Measurements from ENCODE around the gene SH3RF3. TPM values are rescaled to one million over a fixed set of nuclear protein-coding genes. Genes with fewer than 3 reads are reported as not detected.

Gene SH3RF3
- total RNA-seq, 1 donor from 2014 or later: 7.4 TPM

DNA sequence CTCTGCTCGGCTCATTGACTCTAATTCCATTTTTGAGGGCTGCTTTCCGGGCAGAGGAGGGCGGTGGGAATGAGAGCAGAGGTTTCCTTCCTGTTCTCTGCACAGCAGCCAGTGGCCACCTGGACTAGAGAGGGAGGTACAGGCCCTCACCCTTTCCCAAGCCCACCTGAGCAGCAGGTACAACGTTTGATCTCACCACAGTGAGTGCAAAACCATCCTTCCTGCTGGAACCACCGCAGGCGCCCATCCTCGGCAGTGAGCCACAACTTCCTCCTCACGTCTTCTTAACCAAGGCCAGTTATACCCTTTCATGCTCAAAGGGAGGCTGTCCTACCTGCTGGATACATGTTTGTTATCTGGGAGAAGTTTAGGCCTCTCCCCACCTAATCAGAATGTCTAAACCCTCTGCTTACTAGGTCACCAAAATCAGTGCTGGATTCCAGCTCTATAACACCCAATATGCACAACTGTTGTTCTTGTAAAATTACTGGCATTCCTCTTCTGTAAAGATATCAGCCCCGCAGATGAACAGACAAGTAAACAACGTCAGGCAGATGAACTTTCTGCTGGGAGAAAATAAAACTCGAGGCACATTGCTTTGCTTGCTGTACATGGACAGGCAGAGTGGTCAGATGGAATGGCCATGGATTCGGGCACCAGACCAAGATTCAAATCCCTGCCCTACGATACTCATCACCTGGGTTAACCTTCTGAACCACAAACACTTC is 191.4 kb downstream of the SH3RF3 start:
- ATAC-seq (no peak), DNase-seq (no peak)
- Histone ChIP-seq H3K27ac (peak overlapping the region; percentile 11), H3K9me3 (no peaks in the 10 kb centered on the region), H3K4me1 (peaks cover 56% of the 10 kb centered on the region), H3K36me3 (no peaks in the 10 kb centered on the region), H3K27me3 (no peaks in the 10 kb centered on the region), H3K4me3 (no peak overlapping the region)
- intact Hi-C loops (cut with DNase I): no loop called here
- TF ChIP-seq, protein P1, sequence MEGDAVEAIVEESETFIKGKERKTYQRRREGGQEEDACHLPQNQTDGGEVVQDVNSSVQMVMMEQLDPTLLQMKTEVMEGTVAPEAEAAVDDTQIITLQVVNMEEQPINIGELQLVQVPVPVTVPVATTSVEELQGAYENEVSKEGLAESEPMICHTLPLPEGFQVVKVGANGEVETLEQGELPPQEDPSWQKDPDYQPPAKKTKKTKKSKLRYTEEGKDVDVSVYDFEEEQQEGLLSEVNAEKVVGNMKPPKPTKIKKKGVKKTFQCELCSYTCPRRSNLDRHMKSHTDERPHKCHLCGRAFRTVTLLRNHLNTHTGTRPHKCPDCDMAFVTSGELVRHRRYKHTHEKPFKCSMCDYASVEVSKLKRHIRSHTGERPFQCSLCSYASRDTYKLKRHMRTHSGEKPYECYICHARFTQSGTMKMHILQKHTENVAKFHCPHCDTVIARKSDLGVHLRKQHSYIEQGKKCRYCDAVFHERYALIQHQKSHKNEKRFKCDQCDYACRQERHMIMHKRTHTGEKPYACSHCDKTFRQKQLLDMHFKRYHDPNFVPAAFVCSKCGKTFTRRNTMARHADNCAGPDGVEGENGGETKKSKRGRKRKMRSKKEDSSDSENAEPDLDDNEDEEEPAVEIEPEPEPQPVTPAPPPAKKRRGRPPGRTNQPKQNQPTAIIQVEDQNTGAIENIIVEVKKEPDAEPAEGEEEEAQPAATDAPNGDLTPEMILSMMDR (IDR thresholded peaks at IDR 0.05): no peak

DNA sequence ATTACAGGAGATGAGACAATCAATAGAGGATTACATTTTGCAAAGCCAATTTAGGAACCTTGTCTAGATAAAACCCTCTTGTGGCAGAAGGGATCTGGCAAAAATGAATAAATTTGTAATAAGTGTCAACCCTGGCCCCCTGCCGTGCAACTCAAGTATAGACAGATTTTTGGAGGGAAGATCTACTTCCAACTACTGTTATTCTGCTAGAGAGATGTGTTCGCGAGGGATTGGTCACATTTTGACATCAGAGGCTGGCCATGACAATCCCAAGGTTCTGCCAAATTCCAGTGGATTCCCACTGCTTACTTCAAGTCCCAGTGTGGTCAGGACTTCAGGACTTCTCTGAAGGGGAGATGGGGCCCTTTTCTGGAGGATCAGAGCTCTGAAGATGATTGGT is 192.6 kb downstream of the SH3RF3 start:
- ATAC-seq (no peak), DNase-seq (no peak)
- no peaks in the 10 kb centered on the region for H3K27me3 ChIP-seq
- H3K27ac ChIP-seq: peak overlapping the region; percentile 86
- peaks cover 68% of the 10 kb centered on the region for H3K4me1 ChIP-seq
- intact Hi-C loops (cut with DNase I): no loop called here
- no peak overlapping the region for H3K4me3 ChIP-seq
- no peaks in the 10 kb centered on the region for H3K36me3 ChIP-seq
- TF ChIP-seq, protein P1 (IDR thresholded peaks at IDR 0.05): peak; percentile 15
- no peaks in the 10 kb centered on the region for H3K9me3 ChIP-seq

DNA sequence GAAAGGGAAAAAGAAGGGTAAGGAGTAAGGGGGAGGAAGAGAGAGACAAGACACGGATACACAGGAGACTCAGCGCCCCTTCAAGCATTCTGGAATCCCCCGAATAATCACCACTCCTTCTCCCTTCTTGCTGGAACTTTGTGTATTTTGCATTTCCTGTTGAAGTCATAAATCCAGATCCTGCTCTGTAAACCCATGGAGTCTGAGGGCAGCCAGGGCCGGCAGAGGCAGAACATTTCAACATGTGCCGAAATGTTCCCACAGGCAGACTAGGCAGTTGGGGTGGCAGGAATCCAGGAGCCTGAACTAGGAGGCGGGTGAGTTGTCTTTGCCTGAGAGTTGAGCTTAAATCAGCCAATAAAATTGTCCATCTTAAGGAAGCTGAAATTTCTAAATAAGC is 193.1 kb downstream of the SH3RF3 start:
- no peak overlapping the region for H3K4me3 ChIP-seq

DNA sequence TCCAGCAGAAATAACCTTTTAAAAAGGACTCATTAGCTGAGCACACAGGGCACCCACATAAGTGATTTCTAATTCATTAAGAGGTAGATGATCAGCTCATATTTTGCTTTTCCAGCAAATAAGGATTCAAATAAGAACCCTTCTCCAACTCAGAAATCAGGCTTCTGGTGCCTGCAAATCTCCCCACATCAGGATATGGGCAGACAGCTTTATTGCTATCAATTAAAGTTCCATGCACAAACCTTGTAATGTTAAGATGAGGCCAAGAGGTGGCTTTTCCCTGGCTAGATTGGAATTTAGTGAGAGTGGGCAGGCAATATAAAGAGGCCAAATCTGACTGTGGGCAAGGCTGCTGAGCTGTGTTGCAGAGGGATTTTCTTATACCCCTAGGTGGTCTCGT is 193.6 kb downstream of the SH3RF3 start:
- peak overlapping the region; percentile 58 for H3K27ac ChIP-seq
- ATAC-seq (no peak), DNase-seq (no peak)
- H3K4me1 ChIP-seq: peaks cover 64% of the 10 kb centered on the region
- no peaks in the 10 kb centered on the region for H3K36me3 ChIP-seq
- intact Hi-C loops (cut with DNase I): no loop called here
- H3K27me3 ChIP-seq: no peaks in the 10 kb centered on the region
- TF ChIP-seq, protein P1 (IDR thresholded peaks at IDR 0.05): no peak
- H3K9me3 ChIP-seq: no peaks in the 10 kb centered on the region
- H3K4me3 ChIP-seq: no peak overlapping the region

More for the DNA sequence above, 193.1 kb downstream of the SH3RF3 start:
- DNase-seq (peak; percentile 76), ATAC-seq (peak; percentile 67)
- H3K27me3 ChIP-seq: no peaks in the 10 kb centered on the region
- intact Hi-C loops (cut with DNase I): no loop called here
- no peaks in the 10 kb centered on the region for H3K36me3 ChIP-seq
- peaks cover 70% of the 10 kb centered on the region for H3K4me1 ChIP-seq
- H3K27ac ChIP-seq: peak overlapping the region; percentile 86
- H3K9me3 ChIP-seq: no peaks in the 10 kb centered on the region
- TF ChIP-seq, protein P1 (IDR thresholded peaks at IDR 0.05): no peak

DNA sequence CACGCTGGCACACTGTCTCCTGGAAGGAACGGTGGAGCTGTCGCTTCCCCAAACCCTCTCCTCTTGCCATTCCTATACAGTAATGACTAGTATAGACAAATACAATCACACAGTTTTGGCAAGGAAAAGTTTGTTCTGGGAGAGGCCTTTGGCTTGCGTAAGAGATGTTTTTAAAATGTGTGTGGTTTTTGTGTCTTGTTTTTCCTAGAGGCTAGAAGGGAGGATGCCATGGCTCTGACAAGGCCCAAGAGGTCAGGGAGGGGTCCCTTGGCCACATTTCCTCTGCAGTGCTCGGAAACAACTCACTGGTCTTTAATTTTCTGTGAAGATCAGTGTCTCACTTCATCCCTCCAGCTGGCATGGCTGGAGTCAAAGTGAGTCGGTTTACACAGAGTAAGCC is 195.9 kb downstream of the SH3RF3 start:
- intact Hi-C loops (cut with DNase I): no loop called here
- Histone ChIP-seq H3K27ac (peak overlapping the region; percentile 58), H3K9me3 (no peaks in the 10 kb centered on the region), H3K27me3 (no peaks in the 10 kb centered on the region), H3K4me3 (no peak overlapping the region), H3K4me1 (peaks cover 49% of the 10 kb centered on the region), H3K36me3 (no peaks in the 10 kb centered on the region)
- TF ChIP-seq, protein P1 (IDR thresholded peaks at IDR 0.05): no peak
- ATAC-seq: peak; percentile 63
- no peak for DNase-seq
